ENCODE results near the gene ENO4. TPM values are rescaled to one million over a fixed set of nuclear protein-coding genes. Genes with fewer than 3 reads are reported as not detected.

The ENO4 gene
- total RNA-seq, 1 donor from 2014 or later, result not detected

DNA sequence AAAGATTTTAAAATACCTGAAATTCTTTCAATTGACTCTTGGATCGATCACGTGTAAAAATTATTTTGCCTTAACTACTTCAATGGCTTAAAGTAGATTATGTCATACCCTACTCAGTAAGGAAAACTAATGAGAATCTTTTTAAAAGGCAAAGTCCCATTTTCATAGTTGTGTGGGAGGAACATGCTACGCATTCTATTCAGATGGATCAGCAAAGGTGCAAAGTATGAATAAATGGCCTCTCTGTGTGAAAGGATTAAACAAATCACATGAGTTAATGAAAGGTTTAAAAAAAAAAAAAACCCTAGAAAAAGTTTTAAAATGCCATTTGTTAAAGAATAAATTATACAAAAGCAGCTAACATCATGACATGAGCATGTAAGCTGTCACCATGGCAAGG, 77.1 kb downstream of the ENO4 start:
- no peak overlapping the region for H3K27ac ChIP-seq
- DNase-seq (no peak), ATAC-seq (no peak)
- H3K4me1 ChIP-seq, result no peaks in the 10 kb centered on the region
- no peaks in the 10 kb centered on the region for H3K9me3 ChIP-seq
- H3K27me3 ChIP-seq, result no peaks in the 10 kb centered on the region
- H3K4me3 ChIP-seq, result no peak overlapping the region
- H3K36me3 ChIP-seq, result peaks cover 9% of the 10 kb centered on the region
- TF ChIP-seq, protein P1, sequence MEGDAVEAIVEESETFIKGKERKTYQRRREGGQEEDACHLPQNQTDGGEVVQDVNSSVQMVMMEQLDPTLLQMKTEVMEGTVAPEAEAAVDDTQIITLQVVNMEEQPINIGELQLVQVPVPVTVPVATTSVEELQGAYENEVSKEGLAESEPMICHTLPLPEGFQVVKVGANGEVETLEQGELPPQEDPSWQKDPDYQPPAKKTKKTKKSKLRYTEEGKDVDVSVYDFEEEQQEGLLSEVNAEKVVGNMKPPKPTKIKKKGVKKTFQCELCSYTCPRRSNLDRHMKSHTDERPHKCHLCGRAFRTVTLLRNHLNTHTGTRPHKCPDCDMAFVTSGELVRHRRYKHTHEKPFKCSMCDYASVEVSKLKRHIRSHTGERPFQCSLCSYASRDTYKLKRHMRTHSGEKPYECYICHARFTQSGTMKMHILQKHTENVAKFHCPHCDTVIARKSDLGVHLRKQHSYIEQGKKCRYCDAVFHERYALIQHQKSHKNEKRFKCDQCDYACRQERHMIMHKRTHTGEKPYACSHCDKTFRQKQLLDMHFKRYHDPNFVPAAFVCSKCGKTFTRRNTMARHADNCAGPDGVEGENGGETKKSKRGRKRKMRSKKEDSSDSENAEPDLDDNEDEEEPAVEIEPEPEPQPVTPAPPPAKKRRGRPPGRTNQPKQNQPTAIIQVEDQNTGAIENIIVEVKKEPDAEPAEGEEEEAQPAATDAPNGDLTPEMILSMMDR (IDR thresholded peaks at IDR 0.05), result no peak
- intact Hi-C loops (cut with DNase I), result no loop called here

DNA sequence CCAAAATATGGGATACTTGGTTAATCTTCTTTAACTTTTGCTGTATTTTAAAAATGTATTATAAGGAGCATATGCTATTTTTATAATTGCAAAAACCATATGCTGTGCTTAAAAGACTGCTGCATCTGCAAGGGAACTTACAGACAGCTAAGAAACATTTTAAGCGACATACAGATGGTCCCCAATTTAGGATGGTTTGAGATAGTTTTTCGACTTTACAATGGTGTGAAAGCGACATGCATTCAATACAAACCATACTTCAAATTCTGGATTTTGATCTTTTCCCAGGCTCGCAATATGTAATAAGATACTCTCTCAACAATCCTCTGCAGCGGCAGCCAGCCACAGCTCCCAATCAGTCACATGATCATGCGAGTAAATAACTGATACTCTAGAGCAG, 82.5 kb downstream of the ENO4 start:
- TF ChIP-seq, protein P1 (IDR thresholded peaks at IDR 0.05), result no peak

More for the DNA sequence above, 82.5 kb downstream of the ENO4 start:
- no peaks in the 10 kb centered on the region for H3K9me3 ChIP-seq
- intact Hi-C loops (cut with DNase I), result no loop called here
- no peaks in the 10 kb centered on the region for H3K4me1 ChIP-seq
- peaks cover 9% of the 10 kb centered on the region for H3K36me3 ChIP-seq
- H3K27me3 ChIP-seq, result no peaks in the 10 kb centered on the region
- ATAC-seq (no peak), DNase-seq (no peak)
- no peak overlapping the region for H3K27ac ChIP-seq
- H3K4me3 ChIP-seq, result no peak overlapping the region

Other genes starting within 250 kb of the ENO4 start
- gene PNLIPRP2, start 228.5 kb upstream of the ENO4 start, total RNA-seq, result not detected
- 7.4 TPM for gene HSPA12A, start 106.9 kb upstream of the ENO4 start, total RNA-seq
- gene SHTN1, start 155.7 kb downstream of the ENO4 start, total RNA-seq, result 40.4 TPM